K562 (cell line): Measurements from ENCODE around the gene EDN2. TPM values are rescaled to one million over a fixed set of nuclear protein-coding genes. Genes with fewer than 3 reads are reported as not detected.

Experiments
- ADNP ChIP-seq: fragments of 200-800 bp; sonication (Bioruptor generic); IDR thresholded peaks from 2 replicates; pipeline ENCODE4 v1.6.1; 2016; ENCODE audit warnings: missing genetic modification characterization, missing compliant biosample characterization
- DACH1 ChIP-seq: fragments of 450-650 bp; IDR thresholded peaks from 2 replicates; pipeline ENCODE4 v1.6.1; 2018; ENCODE audit not compliant: partially characterized antibody
- E2F6 ChIP-seq, 2 experiments: IDR thresholded peaks; 2 replicates each; pipeline ENCODE4 v1.6.1; 2011; ENCODE audit warnings: borderline replicate concordance in 1 of 2, control low read depth in 1 of 2, low read depth in 1 of 2, low read length in 1 of 2, mild to moderate bottlenecking in 1 of 2, mixed read lengths in 1 of 2, moderate library complexity in 1 of 2; ENCODE audit not compliant: insufficient read depth in 1 of 2, insufficient read length in 1 of 2, poor library complexity in 1 of 2, severe bottlenecking in 1 of 2; ENCODE audit errors: extremely low read depth in 1 of 2
- FOXP4 ChIP-seq: sonication (generic); formaldehyde crosslinking; IDR thresholded peaks from 2 replicates; pipeline ENCODE4 v1.8.0; 2022; ENCODE audit warnings: mild to moderate bottlenecking, missing genetic modification reagents, borderline replicate concordance
- GABPA ChIP-seq: fragments of 200-800 bp; sonication (Bioruptor generic); conservative IDR thresholded peaks from 2 replicates; pipeline ENCODE4 v1.6.1; 2016; ENCODE audit warnings: low read depth, missing genetic modification characterization, missing compliant biosample characterization
- KHSRP ChIP-seq: fragments of 450-650 bp; IDR thresholded peaks from 2 replicates; pipeline ENCODE4 v1.6.1; 2017
- RNF219 ChIP-seq: fragments of 250-450 bp; sonication (Bioruptor Pico); IDR thresholded peaks from 2 replicates; pipeline ENCODE4 v1.5.0; 2022; ENCODE audit warnings: mild to moderate bottlenecking
- SMC3 ChIP-seq: conservative IDR thresholded peaks from 2 replicates; pipeline ENCODE4 v1.6.1; 2011; ENCODE audit warnings: low read depth, low read length, improper control_type of control experiment; ENCODE audit not compliant: insufficient read depth
- SP1 ChIP-seq: sonication (generic); formaldehyde crosslinking; IDR thresholded peaks from 2 replicates; pipeline ENCODE4 v1.8.1; 2022; ENCODE audit warnings: mild to moderate bottlenecking, missing genetic modification reagents
- THAP12 ChIP-seq: fragments of 250-450 bp; sonication (Bioruptor Pico); IDR thresholded peaks from 2 replicates; pipeline ENCODE4 v1.9.0; 2021; ENCODE audit warnings: mild to moderate bottlenecking, inconsistent platforms
- THRB ChIP-seq: fragments of 450-650 bp; formaldehyde crosslinking; conservative IDR thresholded peaks from 2 replicates; pipeline ENCODE4 v1.4.0; 2022; ENCODE audit warnings: mild to moderate bottlenecking, missing genetic modification characterization
- ZFP36 ChIP-seq: fragments of 150-350 bp; IDR thresholded peaks from 2 replicates; pipeline ENCODE4 v1.6.1; 2018; ENCODE audit warnings: low read length, low read depth; ENCODE audit not compliant: partially characterized antibody
- ZSCAN29 ChIP-seq: fragments of 450-650 bp; IDR thresholded peaks from 2 replicates; pipeline ENCODE4 v1.6.1; 2017
- polyA plus RNA-seq, 8 experiments: library from polyadenylated mRNA; depleted of rRNA in 4 of 8; stranded (reverse) in 5 of 8; unstranded in 3 of 8; fragments of >200 nt; fragmentation: Nextera tagmentation in 2 of 8; fragmentation: Illumina TruSeq in 1 of 8; extraction: Ambion mirVana in 2 of 8; extraction: Trizol in 1 of 8; gene quantifications; 2 replicates each; pipeline versions ENCODE4 v1.2.1 to v1.2.3, GENCODE V29; 2011 to 2014; ENCODE audit warnings: inconsistent platforms in 1 of 8, missing spikeins in 1 of 8
- total RNA-seq, 7 experiments: library from RNA; depleted of rRNA in 6 of 7; stranded (reverse); fragments of >200 nt in 6 of 7; fragmentation: Illumina TruSeq in 2 of 7; extraction: Trizol in 2 of 7; gene quantifications; 2 replicates each; pipeline versions ENCODE4 v1.2.1 to v1.2.3, GENCODE V29; 2011 to 2021; ENCODE audit warnings: low replicate concordance in 1 of 7
- TF ChIP-seq, protein P1 (sequence below): fragments of 250-450 bp; sonication (Bioruptor Pico); IDR thresholded peaks from 2 replicates; pipeline ENCODE4 v1.8.0; 2021; ENCODE audit warnings: moderate library complexity, mild to moderate bottlenecking, inconsistent platforms

Gene EDN2
- total and polyA plus RNA-seq, 9 of the 15 experiments (the other 6 are each of a cell fraction or from before 2014, with no cell fraction given) = not detected

- TF ChIP-seq THAP12 (CRISPR knock-in tag) (0 out of 2 replicates have a peak, but pooled peaks have one; percentile 16), RNF219 (CRISPR knock-in tag) (no peak), GABPA (tag) (no peak), FOXP4 (0 out of 2 replicates have a peak, but pooled peaks have one; percentile 32), ZFP36 (peak; percentile 41), DACH1 (peak; percentile 18), ADNP (tag) (no peak), THRB (peak; percentile 68; the same call in 1 of the 2 replicates), SP1 (CRISPR knock-in tag) (no peak), SMC3 (peak; percentile 99), ZSCAN29 (no peak), KHSRP (no peak), E2F6 (IDR thresholded peaks at IDR 0.05; ENCODE audit: borderline replicate concordance in 1 of 2, extremely low read depth in 1 of 2, insufficient read depth in 1 of 2, insufficient read length in 1 of 2, low read depth in 1 of 2, low read length in 1 of 2, poor library complexity in 1 of 2, severe bottlenecking in 1 of 2) (no peak)
- TF ChIP-seq, protein P1, sequence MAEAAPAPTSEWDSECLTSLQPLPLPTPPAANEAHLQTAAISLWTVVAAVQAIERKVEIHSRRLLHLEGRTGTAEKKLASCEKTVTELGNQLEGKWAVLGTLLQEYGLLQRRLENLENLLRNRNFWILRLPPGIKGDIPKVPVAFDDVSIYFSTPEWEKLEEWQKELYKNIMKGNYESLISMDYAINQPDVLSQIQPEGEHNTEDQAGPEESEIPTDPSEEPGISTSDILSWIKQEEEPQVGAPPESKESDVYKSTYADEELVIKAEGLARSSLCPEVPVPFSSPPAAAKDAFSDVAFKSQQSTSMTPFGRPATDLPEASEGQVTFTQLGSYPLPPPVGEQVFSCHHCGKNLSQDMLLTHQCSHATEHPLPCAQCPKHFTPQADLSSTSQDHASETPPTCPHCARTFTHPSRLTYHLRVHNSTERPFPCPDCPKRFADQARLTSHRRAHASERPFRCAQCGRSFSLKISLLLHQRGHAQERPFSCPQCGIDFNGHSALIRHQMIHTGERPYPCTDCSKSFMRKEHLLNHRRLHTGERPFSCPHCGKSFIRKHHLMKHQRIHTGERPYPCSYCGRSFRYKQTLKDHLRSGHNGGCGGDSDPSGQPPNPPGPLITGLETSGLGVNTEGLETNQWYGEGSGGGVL (CRISPR knock-in tag) = no peak
Measured at GRCh38 chr1:41432481-41433280, 51.8 kb downstream of the EDN2 start (continued).
